Stimulated activated CD4-positive, alpha-beta T cell treated with anti-CD3 and anti-CD28 coated beads, TNF-alpha, amount 100 ng/mL, for 24 hours (primary cell): ENCODE measurements around the gene PNMA6F.

ENCODE experiments used
- DNase-seq, 3 experiments: peaks; one replicate each; pipeline ENCODE4 v3.0.0-alpha.2; 2020; ENCODE audit warnings: low read depth in 3 of 3

Gene PNMA6F

GRCh38 chrX:153321381-153322124 lies at the start of gene PNMA6F:
TSS of gene PNMA6F (minus strand) at chrX:153321767. CDS start at chrX:153320674, 1,093 bp downstream.
- no peak for DNase-seq

DNA sequence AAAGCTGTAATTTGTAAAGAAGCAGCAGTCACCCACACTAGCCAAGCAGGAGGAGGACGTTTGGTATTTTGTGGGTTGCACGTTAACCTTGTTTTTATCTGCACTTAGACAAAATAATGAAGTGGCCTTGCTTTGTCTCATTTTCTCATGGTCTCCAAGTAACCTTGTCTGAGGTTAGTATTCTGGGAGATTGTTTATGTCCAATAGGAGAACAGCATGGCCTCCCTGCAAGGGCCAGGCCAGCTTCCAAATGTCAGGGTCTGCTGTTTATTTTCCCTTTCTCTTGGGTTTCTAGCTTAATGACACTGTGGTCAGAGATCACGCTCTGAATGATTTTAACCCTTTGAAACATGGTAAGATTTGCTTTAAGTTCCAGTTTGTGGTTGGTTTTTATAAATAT lies 49.7 kb upstream of the PNMA6F start:
- no peak for DNase-seq

- DNase-seq, result no peak
These were observed 48.9 kb upstream of the PNMA6F start for GRCh38 chrX:153370293-153371055.

GRCh38 chrX:153366878-153367538 lies 45.4 kb upstream of the PNMA6F start:
- DNase-seq, result no peak

- no peak for DNase-seq
These were observed 44.6 kb upstream of the PNMA6F start for GRCh38 chrX:153366119-153366518.

DNA sequence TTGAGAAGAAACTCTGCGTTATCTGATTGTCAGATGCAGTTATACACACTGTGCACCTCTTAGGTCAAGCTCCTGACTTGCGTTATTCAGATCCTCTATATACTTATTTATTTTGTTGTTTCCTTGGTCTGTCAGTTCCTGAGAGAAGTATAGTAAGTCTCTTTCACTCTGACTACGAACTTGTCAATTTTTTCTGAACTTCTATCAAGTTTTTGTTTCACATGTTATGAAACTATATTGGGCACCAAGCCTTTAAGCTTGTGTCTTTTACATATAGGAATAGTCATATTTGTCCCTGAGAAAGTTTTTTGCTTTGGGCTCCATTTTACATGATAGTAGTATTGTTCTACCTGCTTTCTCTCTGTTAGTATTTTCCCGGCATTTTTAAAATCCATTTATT lies 44.1 kb upstream of the PNMA6F start:
- no peak for DNase-seq

- no peak for DNase-seq
These were observed 40.3 kb upstream of the PNMA6F start for GRCh38 chrX:153361781-153362397.

GRCh38 chrX:153357877-153358276 lies 36.3 kb upstream of the PNMA6F start:
- DNase-seq, result no peak

DNA sequence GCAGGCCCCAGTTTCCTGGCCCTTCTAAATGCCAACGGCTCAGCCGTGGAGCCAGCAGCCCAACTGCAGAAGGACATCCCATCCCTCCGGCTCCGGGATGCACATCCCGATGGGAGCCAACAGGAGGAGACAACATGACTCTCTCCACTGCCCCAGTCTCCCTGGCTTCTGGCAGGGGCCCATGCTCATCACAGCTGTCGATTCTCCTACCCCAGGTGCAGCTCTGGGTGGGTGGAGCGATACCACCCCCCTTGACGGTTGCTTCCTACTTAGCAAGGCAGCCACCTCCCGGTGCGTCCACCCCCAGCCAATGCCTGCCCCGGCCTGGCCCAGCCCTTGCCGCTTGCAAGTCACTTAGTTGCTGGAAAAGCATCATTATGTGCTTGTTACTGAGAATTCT lies 31.8 kb upstream of the PNMA6F start:
- no peak for DNase-seq

- DNase-seq, result no peak
These were observed 31.3 kb upstream of the PNMA6F start for GRCh38 chrX:153352858-153353257.

GRCh38 chrX:153351981-153352380 lies 30.4 kb upstream of the PNMA6F start:
- no peak for DNase-seq

DNA sequence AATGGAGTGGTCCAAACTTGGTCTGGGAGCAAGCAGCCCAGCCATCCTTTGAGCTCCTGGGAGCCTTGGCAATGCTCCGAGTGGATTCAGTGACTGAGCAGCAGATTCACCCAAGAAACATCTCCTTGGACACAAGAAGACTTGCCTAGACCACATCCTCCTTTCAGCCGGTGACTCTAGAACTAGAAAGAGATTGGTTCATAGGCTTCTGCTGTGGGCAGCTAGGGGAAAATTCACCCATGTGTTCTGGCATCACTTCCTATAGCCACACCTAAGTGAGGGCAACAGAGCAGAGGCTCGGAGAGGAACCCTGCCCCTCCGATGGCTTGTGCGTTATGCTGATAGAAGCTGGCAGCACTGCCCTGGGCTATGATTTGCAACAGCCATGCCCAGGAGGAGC lies 28.4 kb upstream of the PNMA6F start:
- no peak for DNase-seq

- DNase-seq, result no peak
These were observed 26.9 kb upstream of the PNMA6F start for GRCh38 chrX:153348421-153348820.

GRCh38 chrX:153347530-153347929 lies 26.0 kb upstream of the PNMA6F start:
- no peak for DNase-seq

- no peak for DNase-seq
These were observed 22.1 kb upstream of the PNMA6F start for GRCh38 chrX:153343674-153344073.

- DNase-seq, result no peak
These were observed 21.4 kb upstream of the PNMA6F start for GRCh38 chrX:153342762-153343558.

GRCh38 chrX:153340111-153340510 lies 18.5 kb upstream of the PNMA6F start:
- no peak for DNase-seq

DNA sequence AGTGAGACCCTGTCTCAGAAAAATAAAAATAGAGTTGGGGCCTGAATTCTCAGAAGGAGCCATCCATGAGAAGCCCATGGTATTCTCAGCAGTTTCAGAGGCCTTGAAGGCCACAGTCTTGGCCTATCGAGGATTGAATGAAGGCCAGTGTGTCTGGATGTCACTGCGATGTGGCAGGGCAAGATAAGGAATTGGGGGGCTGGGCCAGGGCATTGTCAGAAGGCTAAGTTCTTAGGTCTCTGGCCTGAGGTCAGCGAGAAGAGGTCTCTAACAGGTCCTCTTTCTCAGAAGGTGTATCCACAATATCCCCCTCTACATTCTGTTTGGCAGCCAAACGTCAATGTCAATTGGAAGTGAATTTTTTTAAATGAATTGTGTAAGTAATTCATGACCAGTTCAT lies 18.1 kb upstream of the PNMA6F start:
- DNase-seq, result no peak

DNA sequence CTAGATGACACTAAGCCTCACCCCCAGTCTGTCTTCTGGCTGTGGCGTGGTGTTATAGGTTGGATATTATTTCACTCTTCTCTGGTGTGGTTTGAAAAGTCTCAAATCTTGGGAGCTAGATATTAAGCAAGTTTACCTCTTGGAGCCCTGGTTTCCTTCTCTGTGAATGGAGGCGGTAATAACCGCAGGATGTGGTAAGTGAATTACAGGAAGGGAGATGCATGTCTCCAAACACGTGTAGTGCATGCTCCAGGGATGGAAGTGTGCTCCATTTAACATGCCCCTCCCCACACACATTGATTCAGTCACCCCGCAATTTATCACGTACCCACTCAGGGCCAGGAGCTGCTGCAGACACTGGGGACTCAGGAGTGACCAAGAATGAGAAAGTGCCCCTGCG lies 17.3 kb upstream of the PNMA6F start:
- no peak for DNase-seq

- no peak for DNase-seq
These were observed 15.4 kb upstream of the PNMA6F start for GRCh38 chrX:153336988-153337387.

DNA sequence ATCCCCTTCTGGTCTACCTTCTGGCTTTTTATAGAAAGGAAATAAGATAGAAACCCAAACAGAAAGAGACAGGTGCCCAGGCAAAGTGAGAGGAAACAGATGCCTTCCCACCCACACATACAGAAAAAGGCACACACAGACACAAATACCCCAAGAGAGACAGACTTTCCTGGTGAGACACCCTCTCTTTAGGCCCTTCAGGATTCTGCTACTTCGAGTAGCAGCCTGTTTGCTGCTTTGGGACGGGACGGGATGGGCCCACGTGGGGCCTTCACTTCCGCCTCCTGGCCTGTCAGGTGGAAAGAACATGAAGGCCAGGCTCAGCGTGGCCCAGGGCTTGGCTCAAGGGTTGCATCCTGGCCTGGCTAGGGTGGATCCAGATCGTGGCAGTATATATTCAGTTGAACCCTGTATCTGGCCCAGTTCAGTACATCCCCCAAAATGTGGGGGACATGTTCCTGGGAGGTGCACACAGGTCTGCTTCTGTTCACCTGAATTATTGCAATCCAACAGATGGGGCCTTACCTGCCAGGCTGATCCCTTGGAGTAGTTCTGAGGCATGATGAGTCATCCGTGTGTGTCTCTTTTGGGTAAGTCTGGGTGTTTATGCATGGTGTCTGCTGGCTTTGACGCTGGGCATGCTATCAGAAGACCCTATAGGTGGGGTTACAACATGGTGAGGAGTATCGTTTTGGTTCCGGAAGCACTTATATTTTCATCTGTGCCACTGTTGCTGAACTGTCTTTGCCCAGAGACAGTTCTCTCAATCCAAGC lies 14.7 kb upstream of the PNMA6F start:
- no peak for DNase-seq
